ENCODE measurements around the gene TBCC. TPM values are rescaled to one million over a fixed set of nuclear protein-coding genes. Genes with fewer than 3 reads are reported as not detected.

The TBCC gene
- total and polyA plus RNA-seq, 2 of the 8 experiments (the other 6 are each of a cell fraction or from before 2014, with no cell fraction given): 22.7 to 25.5 TPM

- TF ChIP-seq, protein P1, sequence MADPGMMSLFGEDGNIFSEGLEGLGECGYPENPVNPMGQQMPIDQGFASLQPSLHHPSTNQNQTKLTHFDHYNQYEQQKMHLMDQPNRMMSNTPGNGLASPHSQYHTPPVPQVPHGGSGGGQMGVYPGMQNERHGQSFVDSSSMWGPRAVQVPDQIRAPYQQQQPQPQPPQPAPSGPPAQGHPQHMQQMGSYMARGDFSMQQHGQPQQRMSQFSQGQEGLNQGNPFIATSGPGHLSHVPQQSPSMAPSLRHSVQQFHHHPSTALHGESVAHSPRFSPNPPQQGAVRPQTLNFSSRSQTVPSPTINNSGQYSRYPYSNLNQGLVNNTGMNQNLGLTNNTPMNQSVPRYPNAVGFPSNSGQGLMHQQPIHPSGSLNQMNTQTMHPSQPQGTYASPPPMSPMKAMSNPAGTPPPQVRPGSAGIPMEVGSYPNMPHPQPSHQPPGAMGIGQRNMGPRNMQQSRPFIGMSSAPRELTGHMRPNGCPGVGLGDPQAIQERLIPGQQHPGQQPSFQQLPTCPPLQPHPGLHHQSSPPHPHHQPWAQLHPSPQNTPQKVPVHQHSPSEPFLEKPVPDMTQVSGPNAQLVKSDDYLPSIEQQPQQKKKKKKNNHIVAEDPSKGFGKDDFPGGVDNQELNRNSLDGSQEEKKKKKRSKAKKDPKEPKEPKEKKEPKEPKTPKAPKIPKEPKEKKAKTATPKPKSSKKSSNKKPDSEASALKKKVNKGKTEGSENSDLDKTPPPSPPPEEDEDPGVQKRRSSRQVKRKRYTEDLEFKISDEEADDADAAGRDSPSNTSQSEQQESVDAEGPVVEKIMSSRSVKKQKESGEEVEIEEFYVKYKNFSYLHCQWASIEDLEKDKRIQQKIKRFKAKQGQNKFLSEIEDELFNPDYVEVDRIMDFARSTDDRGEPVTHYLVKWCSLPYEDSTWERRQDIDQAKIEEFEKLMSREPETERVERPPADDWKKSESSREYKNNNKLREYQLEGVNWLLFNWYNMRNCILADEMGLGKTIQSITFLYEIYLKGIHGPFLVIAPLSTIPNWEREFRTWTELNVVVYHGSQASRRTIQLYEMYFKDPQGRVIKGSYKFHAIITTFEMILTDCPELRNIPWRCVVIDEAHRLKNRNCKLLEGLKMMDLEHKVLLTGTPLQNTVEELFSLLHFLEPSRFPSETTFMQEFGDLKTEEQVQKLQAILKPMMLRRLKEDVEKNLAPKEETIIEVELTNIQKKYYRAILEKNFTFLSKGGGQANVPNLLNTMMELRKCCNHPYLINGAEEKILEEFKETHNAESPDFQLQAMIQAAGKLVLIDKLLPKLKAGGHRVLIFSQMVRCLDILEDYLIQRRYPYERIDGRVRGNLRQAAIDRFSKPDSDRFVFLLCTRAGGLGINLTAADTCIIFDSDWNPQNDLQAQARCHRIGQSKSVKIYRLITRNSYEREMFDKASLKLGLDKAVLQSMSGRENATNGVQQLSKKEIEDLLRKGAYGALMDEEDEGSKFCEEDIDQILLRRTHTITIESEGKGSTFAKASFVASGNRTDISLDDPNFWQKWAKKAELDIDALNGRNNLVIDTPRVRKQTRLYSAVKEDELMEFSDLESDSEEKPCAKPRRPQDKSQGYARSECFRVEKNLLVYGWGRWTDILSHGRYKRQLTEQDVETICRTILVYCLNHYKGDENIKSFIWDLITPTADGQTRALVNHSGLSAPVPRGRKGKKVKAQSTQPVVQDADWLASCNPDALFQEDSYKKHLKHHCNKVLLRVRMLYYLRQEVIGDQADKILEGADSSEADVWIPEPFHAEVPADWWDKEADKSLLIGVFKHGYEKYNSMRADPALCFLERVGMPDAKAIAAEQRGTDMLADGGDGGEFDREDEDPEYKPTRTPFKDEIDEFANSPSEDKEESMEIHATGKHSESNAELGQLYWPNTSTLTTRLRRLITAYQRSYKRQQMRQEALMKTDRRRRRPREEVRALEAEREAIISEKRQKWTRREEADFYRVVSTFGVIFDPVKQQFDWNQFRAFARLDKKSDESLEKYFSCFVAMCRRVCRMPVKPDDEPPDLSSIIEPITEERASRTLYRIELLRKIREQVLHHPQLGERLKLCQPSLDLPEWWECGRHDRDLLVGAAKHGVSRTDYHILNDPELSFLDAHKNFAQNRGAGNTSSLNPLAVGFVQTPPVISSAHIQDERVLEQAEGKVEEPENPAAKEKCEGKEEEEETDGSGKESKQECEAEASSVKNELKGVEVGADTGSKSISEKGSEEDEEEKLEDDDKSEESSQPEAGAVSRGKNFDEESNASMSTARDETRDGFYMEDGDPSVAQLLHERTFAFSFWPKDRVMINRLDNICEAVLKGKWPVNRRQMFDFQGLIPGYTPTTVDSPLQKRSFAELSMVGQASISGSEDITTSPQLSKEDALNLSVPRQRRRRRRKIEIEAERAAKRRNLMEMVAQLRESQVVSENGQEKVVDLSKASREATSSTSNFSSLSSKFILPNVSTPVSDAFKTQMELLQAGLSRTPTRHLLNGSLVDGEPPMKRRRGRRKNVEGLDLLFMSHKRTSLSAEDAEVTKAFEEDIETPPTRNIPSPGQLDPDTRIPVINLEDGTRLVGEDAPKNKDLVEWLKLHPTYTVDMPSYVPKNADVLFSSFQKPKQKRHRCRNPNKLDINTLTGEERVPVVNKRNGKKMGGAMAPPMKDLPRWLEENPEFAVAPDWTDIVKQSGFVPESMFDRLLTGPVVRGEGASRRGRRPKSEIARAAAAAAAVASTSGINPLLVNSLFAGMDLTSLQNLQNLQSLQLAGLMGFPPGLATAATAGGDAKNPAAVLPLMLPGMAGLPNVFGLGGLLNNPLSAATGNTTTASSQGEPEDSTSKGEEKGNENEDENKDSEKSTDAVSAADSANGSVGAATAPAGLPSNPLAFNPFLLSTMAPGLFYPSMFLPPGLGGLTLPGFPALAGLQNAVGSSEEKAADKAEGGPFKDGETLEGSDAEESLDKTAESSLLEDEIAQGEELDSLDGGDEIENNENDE (IDR thresholded peaks at IDR 0.05; ENCODE audit: insufficient replicate concordance, low read length): no peak
- no peak for TF ChIP-seq CREB1 (IDR thresholded peaks at IDR 0.05)
- TF ChIP-seq MAFK (IDR thresholded peaks at IDR 0.05; ENCODE audit: low read depth, low read length): no peak
- no peak for TF ChIP-seq NANOG (IDR thresholded peaks at IDR 0.05; ENCODE audit: insufficient read depth, low read depth, low read length, poor library complexity, severe bottlenecking)
- TF ChIP-seq NRF1 (IDR thresholded peaks at IDR 0.05; ENCODE audit: low read depth, low read length): no peak
- no peak for TF ChIP-seq SIRT6 (IDR thresholded peaks at IDR 0.05; ENCODE audit: low read length)
- no peak for TF ChIP-seq CEBPB (IDR thresholded peaks at IDR 0.05; ENCODE audit: low read depth, low read length)
- no peak for TF ChIP-seq SIN3A (conservative IDR thresholded peaks at IDR 0.05 in 1 of 2, IDR thresholded peaks at IDR 0.05 in 1 of 2; ENCODE audit: low read depth in 1 of 2, low read length in 2 of 2)
- no peak for TF ChIP-seq ZNF274 (IDR thresholded peaks at IDR 0.05; ENCODE audit: borderline replicate concordance, extremely low read depth, low read length)
Observed at GRCh38 chr6:42748203-42748898, 2.4 kb upstream of the TBCC start (continued).
